ENCODE measurements around the gene MAFG.

GRCh38 chr17:81915331-81915730 is 12.2 kb downstream of the MAFG start:
- no peak for TF ChIP-seq CTCF (IDR thresholded peaks at IDR 0.05)
- TF ChIP-seq POLR2A (IDR thresholded peaks at IDR 0.05): no peak

Measured in Peyer's patch (tissue), 4 donors.